Measurements from ENCODE around the gene RPF1.

- TF ChIP-seq CTCF (IDR thresholded peaks at IDR 0.05) (no peak), POLR2A (IDR thresholded peaks at IDR 0.05; ENCODE audit: low read depth) (no peak), POLR2AphosphoS5 (IDR thresholded peaks at IDR 0.05) (no peak), EP300 (IDR thresholded peaks at IDR 0.05) (no peak)
These were observed 44.8 kb upstream of the RPF1 start for GRCh38 chr1:84434081-84434769.

Data from esophagus muscularis mucosa (tissue), 4 donors.